ENCODE data around the gene EDIL3.
A peak's percentile ranks its signal among the peaks of the same experiment; 100 is the strongest.

EDIL3 gene

GRCh38 chr5:84274585-84275468 lies 109.9 kb downstream of the EDIL3 start:
- Histone ChIP-seq H3K27ac (ENCODE audit: low read length) (no peak overlapping the region), H3K4me3 (ENCODE audit: low read length) (no peak overlapping the region), H3K9me3 (ENCODE audit: control insufficient read depth, low read depth, low read length) (no peaks in the 10 kb centered on the region), H3K4me1 (ENCODE audit: control insufficient read depth, low read depth, low read length) (peaks cover 8% of the 10 kb centered on the region), H3K27me3 (ENCODE audit: control insufficient read depth, insufficient read depth, low read length) (no peaks in the 10 kb centered on the region), H3K9ac (ENCODE audit: low read length) (no peak overlapping the region), H3K36me3 (ENCODE audit: control insufficient read depth, low read depth, low read length) (no peaks in the 10 kb centered on the region)

- H3K4me3 ChIP-seq (ENCODE audit: low read length), result no peak overlapping the region
- no peak overlapping the region for H3K9ac ChIP-seq (ENCODE audit: low read length)
- H3K4me1 ChIP-seq (ENCODE audit: control insufficient read depth, low read depth, low read length), result peaks cover 8% of the 10 kb centered on the region
- no peaks in the 10 kb centered on the region for H3K27me3 ChIP-seq (ENCODE audit: control insufficient read depth, insufficient read depth, low read length)
- H3K27ac ChIP-seq (ENCODE audit: low read length), result no peak overlapping the region
- no peaks in the 10 kb centered on the region for H3K9me3 ChIP-seq (ENCODE audit: control insufficient read depth, low read depth, low read length)
- no peaks in the 10 kb centered on the region for H3K36me3 ChIP-seq (ENCODE audit: control insufficient read depth, low read depth, low read length)
Observed at GRCh38 chr5:84273517-84273883, 111.2 kb downstream of the EDIL3 start.

- H3K9ac ChIP-seq (ENCODE audit: low read length), result no peak overlapping the region
- H3K36me3 ChIP-seq (ENCODE audit: control insufficient read depth, low read depth, low read length), result no peaks in the 10 kb centered on the region
- H3K4me1 ChIP-seq (ENCODE audit: control insufficient read depth, low read depth, low read length), result peaks cover 8% of the 10 kb centered on the region
- H3K9me3 ChIP-seq (ENCODE audit: control insufficient read depth, low read depth, low read length), result no peaks in the 10 kb centered on the region
- no peak overlapping the region for H3K27ac ChIP-seq (ENCODE audit: low read length)
- H3K27me3 ChIP-seq (ENCODE audit: control insufficient read depth, insufficient read depth, low read length), result no peaks in the 10 kb centered on the region
- H3K4me3 ChIP-seq (ENCODE audit: low read length), result no peak overlapping the region
Observed at GRCh38 chr5:84272771-84273516, 111.7 kb downstream of the EDIL3 start.

DNA sequence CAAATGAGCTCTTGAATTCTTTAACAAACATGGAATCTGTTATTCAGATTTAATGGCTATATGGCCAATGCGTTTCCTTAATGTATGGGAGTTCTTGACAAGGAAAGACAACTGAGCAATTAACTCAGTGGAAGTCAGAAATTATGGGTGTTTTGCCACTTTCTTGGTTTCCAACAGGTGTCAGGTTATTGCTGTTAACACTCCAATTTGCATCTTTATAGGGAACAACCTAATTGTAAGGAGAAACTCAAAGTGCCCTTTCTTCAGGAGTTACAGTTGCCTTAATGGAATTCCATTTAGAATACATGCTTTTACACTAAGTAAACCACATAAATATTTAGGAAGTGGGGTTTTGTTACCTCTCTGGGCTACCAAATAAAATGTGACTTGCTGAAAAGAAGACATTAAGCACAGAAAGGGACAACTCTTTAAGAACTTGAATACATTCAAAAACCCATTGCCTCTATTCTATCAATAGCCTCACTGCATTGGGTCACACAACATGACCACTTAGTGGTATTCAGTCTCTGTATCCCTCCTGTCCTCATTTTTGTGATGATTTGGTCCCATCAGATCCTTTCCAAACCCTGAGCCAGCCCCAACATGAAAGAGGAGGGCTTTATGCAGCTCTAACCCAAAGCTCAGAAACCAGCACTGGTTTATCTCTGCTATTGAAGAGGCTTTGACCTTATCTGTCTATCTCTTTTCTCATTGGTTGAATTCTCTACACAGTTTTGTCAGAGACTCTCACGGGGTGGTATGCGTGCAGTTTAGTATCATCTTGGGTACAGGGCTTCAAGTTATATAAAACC lies 118.7 kb downstream of the EDIL3 start:
- Histone ChIP-seq H3K9me3 (ENCODE audit: control insufficient read depth, low read depth, low read length) (no peaks in the 10 kb centered on the region), H3K36me3 (ENCODE audit: control insufficient read depth, low read depth, low read length) (no peaks in the 10 kb centered on the region), H3K27ac (ENCODE audit: low read length) (no peak overlapping the region), H3K27me3 (ENCODE audit: control insufficient read depth, insufficient read depth, low read length) (no peaks in the 10 kb centered on the region), H3K9ac (ENCODE audit: low read length) (no peak overlapping the region), H3K4me1 (ENCODE audit: control insufficient read depth, low read depth, low read length) (peaks cover 17% of the 10 kb centered on the region), H3K4me3 (ENCODE audit: low read length) (peak overlapping the region; percentile 5)

DNA sequence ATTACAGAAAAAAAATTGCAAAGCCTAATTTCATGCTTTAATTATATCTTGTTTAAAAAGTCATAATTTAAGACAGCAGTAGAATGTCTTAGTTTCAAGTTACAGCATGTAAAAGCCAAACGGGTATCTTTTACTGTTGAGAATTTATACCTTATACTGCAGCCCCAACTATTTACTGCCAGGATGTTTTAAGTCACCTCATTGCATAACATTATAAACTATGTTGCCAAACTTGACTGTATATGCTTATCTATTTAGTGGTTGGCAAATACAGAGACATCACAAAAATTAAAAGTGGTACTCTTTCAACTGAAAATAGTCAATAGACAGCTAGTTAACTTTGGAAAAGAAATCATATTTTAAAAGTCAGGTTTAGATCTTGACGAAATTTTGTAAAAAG lies 119.5 kb downstream of the EDIL3 start:
- no peaks in the 10 kb centered on the region for H3K9me3 ChIP-seq (ENCODE audit: control insufficient read depth, low read depth, low read length)
- peaks cover 17% of the 10 kb centered on the region for H3K4me1 ChIP-seq (ENCODE audit: control insufficient read depth, low read depth, low read length)
- H3K27ac ChIP-seq (ENCODE audit: low read length), result no peak overlapping the region
- no peak overlapping the region for H3K9ac ChIP-seq (ENCODE audit: low read length)
- H3K4me3 ChIP-seq (ENCODE audit: low read length), result no peak overlapping the region
- no peaks in the 10 kb centered on the region for H3K36me3 ChIP-seq (ENCODE audit: control insufficient read depth, low read depth, low read length)
- H3K27me3 ChIP-seq (ENCODE audit: control insufficient read depth, insufficient read depth, low read length), result no peaks in the 10 kb centered on the region

GRCh38 chr5:84260939-84261338 lies 123.7 kb downstream of the EDIL3 start:
- Histone ChIP-seq H3K9me3 (ENCODE audit: control insufficient read depth, low read depth, low read length) (no peaks in the 10 kb centered on the region), H3K36me3 (ENCODE audit: control insufficient read depth, low read depth, low read length) (no peaks in the 10 kb centered on the region), H3K4me3 (ENCODE audit: low read length) (no peak overlapping the region), H3K27ac (ENCODE audit: low read length) (no peak overlapping the region), H3K4me1 (ENCODE audit: control insufficient read depth, low read depth, low read length) (peaks cover 11% of the 10 kb centered on the region), H3K9ac (ENCODE audit: low read length) (no peak overlapping the region), H3K27me3 (ENCODE audit: control insufficient read depth, insufficient read depth, low read length) (no peaks in the 10 kb centered on the region)

DNA sequence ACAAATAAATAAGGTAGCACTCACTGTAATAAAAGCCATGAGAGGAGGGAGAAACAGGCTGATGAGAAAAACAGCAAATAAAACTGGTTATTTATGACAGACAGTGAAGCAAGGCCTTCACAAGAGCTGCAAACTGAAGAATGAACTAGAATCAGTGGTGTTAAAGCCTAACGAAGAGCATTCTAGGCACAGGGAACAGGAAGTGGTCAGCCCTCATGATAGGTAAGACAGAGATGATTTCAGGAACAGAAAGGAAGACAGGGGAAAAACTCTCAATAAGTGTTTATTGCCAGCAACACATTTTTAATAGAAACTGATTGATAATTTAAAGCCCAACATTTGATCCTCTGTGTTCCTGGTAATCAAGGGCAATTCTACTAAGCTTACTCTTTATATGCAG lies 124.5 kb downstream of the EDIL3 start:
- Histone ChIP-seq H3K4me3 (ENCODE audit: low read length) (no peak overlapping the region), H3K4me1 (ENCODE audit: control insufficient read depth, low read depth, low read length) (peaks cover 5% of the 10 kb centered on the region), H3K27me3 (ENCODE audit: control insufficient read depth, insufficient read depth, low read length) (no peaks in the 10 kb centered on the region), H3K27ac (ENCODE audit: low read length) (no peak overlapping the region), H3K9me3 (ENCODE audit: control insufficient read depth, low read depth, low read length) (no peaks in the 10 kb centered on the region), H3K9ac (ENCODE audit: low read length) (no peak overlapping the region), H3K36me3 (ENCODE audit: control insufficient read depth, low read depth, low read length) (no peaks in the 10 kb centered on the region)

DNA sequence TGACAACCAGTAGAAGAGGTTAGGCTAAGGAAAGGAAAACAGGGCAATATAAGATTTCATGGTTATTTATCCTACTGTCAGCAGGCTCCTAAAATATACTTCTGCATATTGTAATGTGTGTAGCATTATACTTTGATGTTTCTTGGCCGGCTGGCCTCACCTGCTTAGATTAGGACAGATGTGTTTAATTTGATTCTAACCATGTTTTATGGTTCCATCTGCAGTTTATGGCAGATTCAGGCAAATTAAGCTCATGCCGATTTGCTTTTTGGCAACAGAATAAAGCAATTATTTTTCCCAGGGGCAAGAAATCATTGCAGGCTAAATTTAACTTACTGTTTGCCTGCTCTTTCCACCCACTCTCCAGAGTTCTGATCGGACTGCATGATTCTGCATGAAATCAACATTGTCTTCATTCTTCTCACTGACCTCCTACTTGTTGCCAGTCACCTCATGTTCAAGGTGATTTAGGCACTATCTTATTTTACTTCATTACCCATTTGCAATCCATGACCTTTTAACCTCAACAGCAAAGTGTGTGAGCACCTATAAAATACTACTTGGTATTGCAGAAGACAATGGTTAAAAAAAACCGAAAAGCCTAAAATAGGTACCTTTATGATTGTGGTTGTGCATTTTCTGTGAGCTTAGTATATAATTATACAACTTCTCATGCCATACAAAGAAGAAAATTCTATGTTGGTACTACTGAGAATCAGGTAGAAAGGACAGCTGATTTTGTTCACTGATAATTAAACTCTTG lies 125.2 kb downstream of the EDIL3 start:
- Histone ChIP-seq H3K36me3 (ENCODE audit: control insufficient read depth, low read depth, low read length) (no peaks in the 10 kb centered on the region), H3K27ac (ENCODE audit: low read length) (no peak overlapping the region), H3K4me1 (ENCODE audit: control insufficient read depth, low read depth, low read length) (peaks cover 5% of the 10 kb centered on the region), H3K4me3 (ENCODE audit: low read length) (no peak overlapping the region), H3K27me3 (ENCODE audit: control insufficient read depth, insufficient read depth, low read length) (no peaks in the 10 kb centered on the region), H3K9me3 (ENCODE audit: control insufficient read depth, low read depth, low read length) (no peaks in the 10 kb centered on the region), H3K9ac (ENCODE audit: low read length) (no peak overlapping the region)

GRCh38 chr5:84257061-84257460 lies 127.6 kb downstream of the EDIL3 start:
- peaks cover under 1% of the 10 kb centered on the region for H3K4me1 ChIP-seq (ENCODE audit: control insufficient read depth, low read depth, low read length)
- no peak overlapping the region for H3K9ac ChIP-seq (ENCODE audit: low read length)
- H3K36me3 ChIP-seq (ENCODE audit: control insufficient read depth, low read depth, low read length), result no peaks in the 10 kb centered on the region
- no peaks in the 10 kb centered on the region for H3K27me3 ChIP-seq (ENCODE audit: control insufficient read depth, insufficient read depth, low read length)
- H3K27ac ChIP-seq (ENCODE audit: low read length), result no peak overlapping the region
- no peaks in the 10 kb centered on the region for H3K9me3 ChIP-seq (ENCODE audit: control insufficient read depth, low read depth, low read length)
- H3K4me3 ChIP-seq (ENCODE audit: low read length), result no peak overlapping the region

GRCh38 chr5:84255315-84255714 lies 129.4 kb downstream of the EDIL3 start:
- Histone ChIP-seq H3K36me3 (ENCODE audit: control insufficient read depth, low read depth, low read length) (no peaks in the 10 kb centered on the region), H3K27ac (ENCODE audit: low read length) (no peak overlapping the region), H3K4me1 (ENCODE audit: control insufficient read depth, low read depth, low read length) (no peaks in the 10 kb centered on the region), H3K9ac (ENCODE audit: low read length) (no peak overlapping the region), H3K4me3 (ENCODE audit: low read length) (no peak overlapping the region), H3K9me3 (ENCODE audit: control insufficient read depth, low read depth, low read length) (no peaks in the 10 kb centered on the region), H3K27me3 (ENCODE audit: control insufficient read depth, insufficient read depth, low read length) (no peaks in the 10 kb centered on the region)

DNA sequence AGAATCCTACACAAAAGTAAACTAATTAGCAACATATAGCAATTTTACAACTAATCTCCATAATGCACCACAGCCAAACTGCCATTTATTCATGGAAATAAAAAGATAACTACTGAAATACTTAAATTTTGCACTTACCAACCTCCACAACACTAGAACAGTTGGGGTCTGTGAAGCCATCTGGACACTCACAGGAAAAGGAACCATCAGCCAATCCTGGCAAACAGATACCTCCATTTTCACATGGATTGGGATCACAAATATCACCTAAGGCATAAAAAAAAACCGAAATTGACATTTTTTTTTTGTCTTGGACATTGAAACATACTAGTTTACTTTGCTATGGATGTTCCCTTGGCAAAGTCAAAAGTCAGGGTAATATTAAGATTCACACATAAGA lies 130.7 kb downstream of the EDIL3 start:
- Histone ChIP-seq H3K4me1 (ENCODE audit: control insufficient read depth, low read depth, low read length) (no peaks in the 10 kb centered on the region), H3K4me3 (ENCODE audit: low read length) (no peak overlapping the region), H3K9ac (ENCODE audit: low read length) (no peak overlapping the region), H3K9me3 (ENCODE audit: control insufficient read depth, low read depth, low read length) (no peaks in the 10 kb centered on the region), H3K27ac (ENCODE audit: low read length) (no peak overlapping the region), H3K27me3 (ENCODE audit: control insufficient read depth, insufficient read depth, low read length) (no peaks in the 10 kb centered on the region), H3K36me3 (ENCODE audit: control insufficient read depth, low read depth, low read length) (no peaks in the 10 kb centered on the region)

All from iPS-18a (cell line).